CD4-positive, alpha-beta memory T cell (primary cell): ENCODE data around the gene ME1. TPM values are rescaled to one million over a fixed set of nuclear protein-coding genes. Genes with fewer than 3 reads are reported as not detected.
A peak's percentile ranks its signal among the peaks of the same experiment; 100 is the strongest.

Source experiments
- CTCF ChIA-PET: fragments of 350-600 bp; sonication (Branson Sonifier 250); formaldehyde crosslinking; loops from one replicate; lab custom pipeline; 2021; ENCODE audit warnings: inconsistent platforms; ENCODE audit not compliant: partially characterized antibody; lab: Charles Lee
- POLR2A ChIA-PET: fragments of 350-600 bp; sonication (Branson Sonifier 250); formaldehyde crosslinking; loops from one replicate; lab custom pipeline; 2021; ENCODE audit not compliant: partially characterized antibody; lab: Charles Lee
- DNase-seq, 5 donors: peaks; one replicate each; pipeline versions ENCODE4 v3.0.0 to v3.0.0-alpha.2; 2020 to 2022; ENCODE audit warnings: mixed read lengths in 1 of 5
- H3K27ac ChIP-seq: one replicate; pipeline ENCODE4 v1.7.0; 2013; ENCODE audit warnings: low read depth, low read length
- H3K27me3 ChIP-seq: 2 replicates; pipeline ENCODE4 v1.7.0; 2013; ENCODE audit warnings: mild to moderate bottlenecking, low read length, moderate library complexity; ENCODE audit not compliant: insufficient read depth
- H3K36me3 ChIP-seq: 2 replicates; pipeline ENCODE4 v1.7.0; 2013; ENCODE audit warnings: mild to moderate bottlenecking, low read length, moderate library complexity; ENCODE audit not compliant: insufficient read depth
- H3K4me1 ChIP-seq: 2 replicates; pipeline ENCODE4 v1.7.0; 2013; ENCODE audit warnings: mild to moderate bottlenecking, low read length, moderate library complexity; ENCODE audit not compliant: insufficient read depth
- H3K4me3 ChIP-seq, 2 donors: one replicate each; pipeline ENCODE4 v1.7.0; 2013; ENCODE audit warnings: low read length in 2 of 2, mild to moderate bottlenecking in 1 of 2
- H3K9me3 ChIP-seq, 2 donors: one replicate each; pipeline ENCODE4 v1.7.0; 2013; ENCODE audit warnings: low read length in 2 of 2, control low read depth in 1 of 2; ENCODE audit not compliant: control insufficient read depth in 1 of 2
- H3K27ac Mint-ChIP-seq, 7 donors: one replicate each; pipeline ENCODE4 v1.8.0; 2020 to 2021; ENCODE audit warnings: mixed read lengths in 7 of 7, mild to moderate bottlenecking in 6 of 7, inconsistent platforms in 3 of 7, moderate library complexity in 3 of 7
- H3K27me3 Mint-ChIP-seq, 2 donors: one replicate each; pipeline ENCODE4 v1.8.0; 2020 to 2021; ENCODE audit warnings: mixed read lengths in 2 of 2
- H3K36me3 Mint-ChIP-seq, 2 donors: one replicate each; pipeline ENCODE4 v1.8.0; 2020 to 2021; ENCODE audit warnings: mixed read lengths in 2 of 2, inconsistent platforms in 1 of 2, mild to moderate bottlenecking in 1 of 2
- H3K4me1 Mint-ChIP-seq, 4 donors: one replicate each; pipeline ENCODE4 v1.8.0; 2020 to 2021; ENCODE audit warnings: mixed read lengths in 4 of 4, mild to moderate bottlenecking in 1 of 4
- H3K4me3 Mint-ChIP-seq, 8 donors: one replicate each; pipeline ENCODE4 v1.8.0; 2020 to 2021; ENCODE audit warnings: mixed read lengths in 8 of 8, mild to moderate bottlenecking in 7 of 8, moderate library complexity in 6 of 8, inconsistent platforms in 3 of 8
- H3K9me3 Mint-ChIP-seq, 8 donors: one replicate each; pipeline ENCODE4 v1.8.0; 2020 to 2021; ENCODE audit warnings: mixed read lengths in 8 of 8, mild to moderate bottlenecking in 5 of 8, inconsistent platforms in 3 of 8, moderate library complexity in 1 of 8
- intact Hi-C: fragments of 100-400 bp; cut with micrococcal nuclease; formaldehyde crosslinking; loops from one replicate; pipeline ENCODE4 v1.15.1; 2023
- polyA plus RNA-seq, 2 donors: library from polyadenylated mRNA; unstranded; fragments of 300-500 nt; fragmentation: Illumina TruSeq; gene quantifications; one replicate each; pipeline ENCODE4 v1.2.3, GENCODE V29; 2021
- total RNA-seq, 2 experiments: library from RNA; stranded (reverse); gene quantifications; one replicate each; pipeline ENCODE4 v1.2.3, GENCODE V29; 2021

The ME1 gene
- total and polyA plus RNA-seq, 4 experiments from 2014 or later = 0.08 to 0.67 (median 0.36) TPM

DNA sequence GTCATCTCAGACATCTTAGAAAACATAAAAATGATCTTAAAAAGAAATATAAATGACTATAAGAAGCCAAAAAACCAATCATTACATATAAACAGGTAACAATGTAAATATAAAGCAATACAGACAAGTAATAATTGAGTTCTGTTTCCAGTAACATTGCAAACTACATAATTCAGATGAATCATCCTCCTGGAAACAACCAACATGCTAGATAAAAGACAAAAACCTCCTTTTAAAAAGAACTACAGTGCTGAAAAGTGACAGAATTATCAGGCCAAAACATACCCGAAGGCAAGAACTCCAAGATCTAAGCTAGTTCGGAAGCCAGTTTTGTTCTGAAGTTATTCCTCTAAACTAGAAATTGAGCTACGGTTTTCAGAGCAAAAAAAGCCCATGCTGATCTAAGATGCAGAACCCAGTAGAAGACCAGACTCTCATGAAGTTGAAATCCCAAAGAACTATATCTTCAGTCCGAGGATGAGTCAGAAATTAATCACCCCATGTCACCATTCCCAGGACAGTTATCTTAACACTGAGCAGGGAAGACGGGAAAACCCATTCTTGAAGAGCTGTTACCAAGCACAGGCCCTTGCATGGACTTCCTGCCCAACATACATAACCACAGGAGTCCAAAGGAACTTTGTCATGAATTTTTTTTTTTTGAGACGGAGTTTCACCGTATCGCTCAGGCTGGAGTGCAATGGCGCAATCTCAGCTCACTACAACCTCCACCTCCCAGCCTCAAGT is 247.6 kb downstream of the ME1 start:
- no peak overlapping the region for H3K4me3 ChIP-seq
- intact Hi-C loops = no loop called here
- Mint-ChIP-seq H3K4me1 (peaks cover 6 to 18% (median 10%) of the 10 kb centered on the region in 4 donors), H3K27ac (no peak overlapping the region), H3K4me3 (no peak overlapping the region), H3K36me3 (peaks cover 40 to 65% of the 10 kb centered on the region in 2 donors), H3K9me3 (no peaks in the 10 kb centered on the region), H3K27me3 (no peaks in the 10 kb centered on the region)
- H3K27me3 ChIP-seq = no peaks in the 10 kb centered on the region
- H3K27ac ChIP-seq = no peak overlapping the region
- CTCF ChIA-PET = interaction anchor here (1.7 to 1.8 kb wide), 2 partner anchors 9 to 117 kb away, joined by 3 to 4 read pairs; partner anchors contain the start of gene UBE3D
- H3K4me1 ChIP-seq = no peaks in the 10 kb centered on the region
- no peak for DNase-seq
- peaks cover 18% of the 10 kb centered on the region for H3K36me3 ChIP-seq
- H3K9me3 ChIP-seq = no peaks in the 10 kb centered on the region
- POLR2A ChIA-PET = interaction anchor here (1.1 kb wide), 1 partner anchor 10 kb away, joined by 4 read pairs; no protein-coding TSS in a partner anchor

DNA sequence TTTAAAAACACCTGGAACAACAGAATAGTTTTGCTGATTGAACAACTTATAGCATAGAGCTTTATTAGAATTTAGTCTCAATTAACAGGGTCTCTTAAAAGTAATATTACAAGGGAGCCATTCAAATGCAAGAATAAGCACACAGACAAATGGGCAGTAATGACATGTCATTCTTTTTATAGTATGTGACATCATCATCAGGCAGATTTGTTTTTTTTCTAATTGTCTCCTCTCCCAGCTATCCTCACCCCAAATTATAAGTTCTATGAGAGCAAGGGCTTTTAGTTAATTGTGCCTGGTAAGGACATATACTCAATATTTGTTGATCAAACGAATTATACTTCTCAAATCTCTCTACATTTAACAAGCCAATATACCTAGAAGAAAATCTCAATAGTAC is 248.7 kb downstream of the ME1 start:
- H3K4me1 Mint-ChIP-seq = peaks cover 4 to 15% (median 9%) of the 10 kb centered on the region in 4 donors
- no peaks in the 10 kb centered on the region for H3K9me3 ChIP-seq
- intact Hi-C loops = no loop called here
- H3K4me3 Mint-ChIP-seq = no peak overlapping the region
- ChIA-PET POLR2A (interaction anchor here (1.0 kb wide), 1 partner anchor 12 kb away, joined by 4 read pairs; no protein-coding TSS in a partner anchor), CTCF (interaction anchor here (1.2 kb wide), 1 partner anchor 10 kb away, joined by 3 read pairs; no protein-coding TSS in a partner anchor)
- H3K27me3 Mint-ChIP-seq = no peaks in the 10 kb centered on the region
- H3K36me3 Mint-ChIP-seq = peaks cover 45 to 72% of the 10 kb centered on the region in 2 donors
- no peaks in the 10 kb centered on the region for H3K4me1 ChIP-seq
- H3K9me3 Mint-ChIP-seq = no peaks in the 10 kb centered on the region
- no peak for DNase-seq
- peaks cover 18% of the 10 kb centered on the region for H3K36me3 ChIP-seq
- H3K27me3 ChIP-seq = no peaks in the 10 kb centered on the region
- H3K27ac ChIP-seq = no peak overlapping the region
- no peak overlapping the region for H3K27ac Mint-ChIP-seq
- H3K4me3 ChIP-seq = no peak overlapping the region

DNA sequence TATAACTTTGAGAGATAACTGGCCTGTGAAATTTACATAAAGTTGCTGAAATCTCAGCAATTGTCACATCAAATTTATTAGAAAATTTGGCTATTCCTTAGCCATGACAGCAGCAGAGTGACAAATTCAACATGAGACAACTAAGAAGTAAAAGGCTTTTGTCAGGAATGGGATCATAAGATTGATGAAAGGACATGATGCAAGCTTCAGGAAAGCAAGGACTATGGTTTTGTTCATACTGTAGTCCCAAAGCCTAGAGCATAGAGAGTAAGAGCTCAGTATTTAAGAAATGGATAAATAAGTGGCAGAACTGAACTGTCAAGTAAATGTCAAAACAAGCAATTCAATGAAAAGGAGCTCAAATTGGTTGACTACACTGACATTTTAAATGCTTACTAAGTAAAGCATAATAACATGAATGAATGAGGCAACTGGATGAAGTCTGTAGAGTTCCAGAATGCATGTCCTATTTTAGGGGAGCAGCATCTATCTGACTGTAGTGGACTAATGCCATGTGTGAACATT is 250.4 kb downstream of the ME1 start:
- no peak overlapping the region for H3K4me3 Mint-ChIP-seq
- H3K4me1 Mint-ChIP-seq = peaks cover 4 to 15% (median 8%) of the 10 kb centered on the region in 4 donors
- no peaks in the 10 kb centered on the region for H3K27me3 ChIP-seq
- intact Hi-C loops = no loop called here
- H3K9me3 Mint-ChIP-seq = no peaks in the 10 kb centered on the region
- H3K36me3 Mint-ChIP-seq = peaks cover 41 to 79% of the 10 kb centered on the region in 2 donors
- no peak overlapping the region for H3K27ac Mint-ChIP-seq
- peaks cover 25% of the 10 kb centered on the region for H3K36me3 ChIP-seq
- no peak overlapping the region for H3K27ac ChIP-seq
- POLR2A ChIA-PET = no interaction called here
- CTCF ChIA-PET = no interaction called here
- no peaks in the 10 kb centered on the region for H3K4me1 ChIP-seq
- no peaks in the 10 kb centered on the region for H3K27me3 Mint-ChIP-seq
- no peak for DNase-seq
- H3K9me3 ChIP-seq = no peaks in the 10 kb centered on the region
- H3K4me3 ChIP-seq = no peak overlapping the region

DNA sequence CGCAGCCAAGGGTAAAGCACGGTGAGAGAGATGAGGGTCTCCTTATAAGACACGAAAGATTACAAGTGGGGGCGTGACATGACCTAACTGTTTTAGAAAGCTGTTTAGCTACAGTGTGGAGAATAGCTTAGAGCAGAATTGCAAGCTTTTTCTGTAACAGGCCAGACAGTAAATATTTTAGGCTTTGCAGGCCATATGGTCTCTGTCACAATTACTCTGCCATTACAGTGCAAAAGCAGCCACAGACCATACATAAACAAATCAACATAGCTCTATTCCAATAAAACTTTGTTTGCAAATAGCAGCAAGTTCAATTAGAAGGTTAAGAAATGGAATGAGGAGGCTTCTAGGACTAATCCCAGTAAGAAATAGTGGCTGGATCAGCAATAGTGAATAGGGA is 254.6 kb downstream of the ME1 start:
- no peak overlapping the region for H3K4me3 ChIP-seq
- no peaks in the 10 kb centered on the region for H3K9me3 ChIP-seq
- Mint-ChIP-seq H3K4me1 (peaks cover under 1 to 7% (median 2%) of the 10 kb centered on the region in 4 donors), H3K36me3 (peaks cover 33 to 76% of the 10 kb centered on the region in 2 donors), H3K27ac (peak overlapping the region in 3 of 7 donors; percentile 1 to 77 (median 7)), H3K9me3 (no peaks in the 10 kb centered on the region), H3K27me3 (no peaks in the 10 kb centered on the region), H3K4me3 (no peak overlapping the region)
- no peaks in the 10 kb centered on the region for H3K4me1 ChIP-seq
- CTCF ChIA-PET = interaction anchor here (1.2 to 1.6 kb wide), 2 partner anchors 10 to 109 kb away, joined by 3 read pairs; partner anchors contain the start of gene DOP1A
- H3K27ac ChIP-seq = no peak overlapping the region
- DNase-seq = no peak
- POLR2A ChIA-PET = no interaction called here
- H3K27me3 ChIP-seq = no peaks in the 10 kb centered on the region
- H3K36me3 ChIP-seq = peaks cover 22% of the 10 kb centered on the region
- intact Hi-C loops = no loop called here

DNA sequence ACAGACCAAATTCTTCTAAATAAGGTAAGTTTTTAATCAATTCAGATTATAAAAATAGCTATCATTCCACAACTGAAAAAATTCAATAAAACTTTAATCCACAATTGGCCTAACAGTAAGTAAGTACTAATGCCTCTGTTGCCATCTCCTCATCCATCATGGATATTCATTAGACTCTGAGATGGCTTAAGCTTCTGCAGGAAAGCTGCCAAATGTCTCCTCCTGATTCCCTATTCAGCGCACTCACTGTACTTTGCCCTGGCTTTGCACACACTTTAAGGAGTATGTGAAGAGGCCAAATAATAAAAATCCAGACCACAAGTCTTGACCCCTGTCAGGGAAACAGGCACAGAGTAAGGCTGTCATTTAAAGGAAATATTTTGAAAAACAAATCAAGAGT is 261.3 kb downstream of the ME1 start:
- H3K4me1 ChIP-seq = no peaks in the 10 kb centered on the region
- CTCF ChIA-PET = interaction anchor here (1.2 to 1.3 kb wide), 2 partner anchors 46 to 112 kb away, joined by 3 to 4 read pairs; no protein-coding TSS in a partner anchor
- H3K4me3 ChIP-seq = no peak overlapping the region
- H3K4me3 Mint-ChIP-seq = no peak overlapping the region
- POLR2A ChIA-PET = no interaction called here
- peak overlapping the region in 1 of 7 donors; percentile 33 for H3K27ac Mint-ChIP-seq
- no peak for DNase-seq
- H3K9me3 ChIP-seq = no peaks in the 10 kb centered on the region
- H3K27me3 Mint-ChIP-seq = no peaks in the 10 kb centered on the region
- H3K4me1 Mint-ChIP-seq = no peaks in the 10 kb centered on the region
- no peak overlapping the region for H3K27ac ChIP-seq
- no peaks in the 10 kb centered on the region for H3K27me3 ChIP-seq
- no peaks in the 10 kb centered on the region for H3K9me3 Mint-ChIP-seq
- peaks cover 51% of the 10 kb centered on the region for H3K36me3 ChIP-seq
- peaks cover 57 to 81% of the 10 kb centered on the region in 2 donors for H3K36me3 Mint-ChIP-seq
- intact Hi-C loops = loop anchor here (5.0 kb wide), 1 partner anchor 37 kb away; no protein-coding TSS in a partner anchor

DNA sequence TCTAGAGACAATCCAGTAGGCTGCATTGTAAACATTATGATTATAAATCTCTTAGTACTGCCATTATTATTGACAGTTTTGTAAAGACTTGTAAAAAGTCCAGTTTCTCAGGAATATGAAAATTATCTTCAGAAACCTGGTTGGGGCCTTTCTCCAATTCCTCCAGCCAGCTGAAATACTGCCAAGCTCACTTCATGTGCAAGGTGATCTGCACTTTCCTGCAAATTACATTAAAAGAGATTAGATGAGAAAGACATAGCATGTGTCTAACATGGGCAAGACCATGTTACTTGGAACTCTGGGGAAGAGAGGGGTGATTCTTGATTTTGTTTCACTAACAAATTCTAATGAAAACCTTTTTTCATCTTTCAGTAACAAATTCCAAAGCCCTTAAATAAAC is 261.7 kb downstream of the ME1 start:
- ChIA-PET CTCF (interaction anchor here (1.3 kb wide), 1 partner anchor 46 kb away, joined by 4 read pairs; no protein-coding TSS in a partner anchor), POLR2A (no interaction called here)
- no peaks in the 10 kb centered on the region for H3K27me3 Mint-ChIP-seq
- H3K4me1 Mint-ChIP-seq = no peaks in the 10 kb centered on the region
- H3K9me3 Mint-ChIP-seq = no peaks in the 10 kb centered on the region
- intact Hi-C loops = loop anchor here (5.0 kb wide), 1 partner anchor 37 kb away; no protein-coding TSS in a partner anchor
- H3K36me3 Mint-ChIP-seq = peaks cover 57 to 80% of the 10 kb centered on the region in 2 donors
- DNase-seq = no peak
- Histone ChIP-seq H3K4me1 (no peaks in the 10 kb centered on the region), H3K36me3 (peaks cover 51% of the 10 kb centered on the region), H3K4me3 (no peak overlapping the region), H3K9me3 (no peaks in the 10 kb centered on the region), H3K27me3 (no peaks in the 10 kb centered on the region), H3K27ac (no peak overlapping the region)
- no peak overlapping the region for H3K4me3 Mint-ChIP-seq
- H3K27ac Mint-ChIP-seq = peak overlapping the region in 3 of 7 donors; percentile 41 to 73 (median 50)

DNA sequence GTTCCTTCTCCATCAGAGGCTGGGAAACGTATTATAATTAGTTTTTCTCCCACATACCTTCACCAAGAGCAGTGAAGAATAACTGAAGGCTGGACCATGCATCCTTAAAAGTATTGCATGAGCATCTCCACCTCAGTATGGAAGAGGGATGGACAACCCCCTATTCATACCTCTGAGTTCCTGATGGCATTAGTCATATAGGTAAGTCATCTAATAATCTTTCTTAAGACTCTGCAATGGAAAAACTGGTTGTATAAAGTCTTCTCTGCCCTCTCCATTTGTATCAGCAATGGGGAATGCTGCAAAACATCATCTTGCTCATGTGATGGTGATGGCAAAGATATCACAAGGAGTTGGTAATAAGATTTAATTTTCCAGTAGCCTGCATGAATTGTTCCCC is 262.3 kb downstream of the ME1 start:
- DNase-seq = no peak
- ChIA-PET POLR2A (no interaction called here), CTCF (interaction anchor here (1.4 kb wide), 1 partner anchor 47 kb away, joined by 3 read pairs; no protein-coding TSS in a partner anchor)
- Mint-ChIP-seq H3K4me3 (no peak overlapping the region), H3K27ac (peak overlapping the region in 1 of 7 donors; percentile 25), H3K4me1 (no peaks in the 10 kb centered on the region), H3K36me3 (peaks cover 60 to 84% of the 10 kb centered on the region in 2 donors), H3K27me3 (no peaks in the 10 kb centered on the region), H3K9me3 (no peaks in the 10 kb centered on the region)
- intact Hi-C loops = loop anchor here (5.0 kb wide), 1 partner anchor 36 kb away; no protein-coding TSS in a partner anchor
- Histone ChIP-seq H3K4me3 (no peak overlapping the region), H3K4me1 (no peaks in the 10 kb centered on the region), H3K27me3 (no peaks in the 10 kb centered on the region), H3K27ac (no peak overlapping the region), H3K9me3 (no peaks in the 10 kb centered on the region), H3K36me3 (peaks cover 51% of the 10 kb centered on the region)
